GM18909 (cell line): ENCODE measurements around the gene IFT25.
A peak's percentile ranks its signal among the peaks of the same experiment; 100 is the strongest.
"Not testable (repeated sequence)": the region's sequence is repeated elsewhere in the genome, so short reads cannot be mapped to it uniquely, and the experiment has no call there.

Experiments
- ATAC-seq: cut with Tn5 transposase; IDR thresholded peaks from one replicate; pipeline ENCODE4 v1.9.1; 2021; ENCODE audit warnings: mild to moderate bottlenecking; ENCODE audit not compliant: unreplicated experiment, poor library complexity

The IFT25 gene

GRCh38 chr1:53945433-53946251 lies at the start of gene IFT25:
Gene IFT25, minus strand, starts transcription at chr1:53945699. Its CDS starts 5,617 bp downstream, at chr1:53940082.
- peak; percentile 73 for ATAC-seq

GRCh38 chr1:53994516-53994915 lies 49.0 kb upstream of the IFT25 start:
- ATAC-seq = not testable (repeated sequence)

GRCh38 chr1:53992085-53992874 lies 46.8 kb upstream of the IFT25 start:
- ATAC-seq = no peak

GRCh38 chr1:53987880-53988279 lies 42.4 kb upstream of the IFT25 start:
- no peak for ATAC-seq

GRCh38 chr1:53986458-53986857 lies 41.0 kb upstream of the IFT25 start:
- no peak for ATAC-seq

- no peak for ATAC-seq
Measured at GRCh38 chr1:53984726-53985125, 39.2 kb upstream of the IFT25 start.

- ATAC-seq = no peak
Measured at GRCh38 chr1:53982763-53983104, 37.2 kb upstream of the IFT25 start.

GRCh38 chr1:53982034-53982762 lies 36.7 kb upstream of the IFT25 start:
- ATAC-seq = no peak

GRCh38 chr1:53981220-53981619 lies 35.7 kb upstream of the IFT25 start:
- no peak for ATAC-seq

- ATAC-seq = no peak
Measured at GRCh38 chr1:53979712-53980450, 34.4 kb upstream of the IFT25 start.

- ATAC-seq = no peak
Measured at GRCh38 chr1:53975861-53976260, 30.4 kb upstream of the IFT25 start.

GRCh38 chr1:53971718-53972117 lies 26.2 kb upstream of the IFT25 start:
- no peak for ATAC-seq

- not testable (repeated sequence) for ATAC-seq
Measured at GRCh38 chr1:53969323-53969722, 23.8 kb upstream of the IFT25 start.

- ATAC-seq = no peak
Measured at GRCh38 chr1:53968125-53968513, 22.6 kb upstream of the IFT25 start.

GRCh38 chr1:53967409-53968124 lies 22.1 kb upstream of the IFT25 start:
- no peak for ATAC-seq

GRCh38 chr1:53966794-53967193 lies 21.3 kb upstream of the IFT25 start:
- ATAC-seq = no peak

- ATAC-seq = no peak
Measured at GRCh38 chr1:53964109-53964508, 18.6 kb upstream of the IFT25 start.

- ATAC-seq = no peak
Measured at GRCh38 chr1:53963460-53963859, 18.0 kb upstream of the IFT25 start.

- ATAC-seq = no peak
Measured at GRCh38 chr1:53962395-53962794, 16.9 kb upstream of the IFT25 start.
